LHCN-M2 (cell line): ENCODE measurements around the gene GABRQ. TPM values are rescaled to one million over a fixed set of nuclear protein-coding genes. Genes with fewer than 3 reads are reported as not detected.
A peak's percentile ranks its signal among the peaks of the same experiment; 100 is the strongest.

Experiments used
- DNase-seq: peaks from one replicate; pipeline ENCODE4 v3.0.0-alpha.2; 2012; ENCODE audit warnings: low read depth
- polyA plus RNA-seq: library from polyadenylated mRNA; unstranded; fragments of >200 nt; gene quantifications from one replicate; pipeline ENCODE4 v1.2.1, GENCODE V29; 2012; ENCODE audit warnings: missing spikeins
- total RNA-seq: library from RNA; depleted of rRNA; stranded (reverse); fragments of >200 nt; gene quantifications from 2 replicates; pipeline ENCODE4 v1.2.3, GENCODE V29; 2014; rRNA removed

Gene GABRQ
- total RNA-seq = not detected in 2 replicates
- polyA plus RNA-seq = not detected

GRCh38 chrX:152637649-152638442 lies at the start of gene GABRQ:
Gene GABRQ, plus strand, starts transcription at chrX:152637895. Its CDS starts 308 bp downstream, at chrX:152638203.
- DNase-seq = no peak

GRCh38 chrX:152588206-152588605 lies 49.5 kb upstream of the GABRQ start:
- DNase-seq = no peak

DNA sequence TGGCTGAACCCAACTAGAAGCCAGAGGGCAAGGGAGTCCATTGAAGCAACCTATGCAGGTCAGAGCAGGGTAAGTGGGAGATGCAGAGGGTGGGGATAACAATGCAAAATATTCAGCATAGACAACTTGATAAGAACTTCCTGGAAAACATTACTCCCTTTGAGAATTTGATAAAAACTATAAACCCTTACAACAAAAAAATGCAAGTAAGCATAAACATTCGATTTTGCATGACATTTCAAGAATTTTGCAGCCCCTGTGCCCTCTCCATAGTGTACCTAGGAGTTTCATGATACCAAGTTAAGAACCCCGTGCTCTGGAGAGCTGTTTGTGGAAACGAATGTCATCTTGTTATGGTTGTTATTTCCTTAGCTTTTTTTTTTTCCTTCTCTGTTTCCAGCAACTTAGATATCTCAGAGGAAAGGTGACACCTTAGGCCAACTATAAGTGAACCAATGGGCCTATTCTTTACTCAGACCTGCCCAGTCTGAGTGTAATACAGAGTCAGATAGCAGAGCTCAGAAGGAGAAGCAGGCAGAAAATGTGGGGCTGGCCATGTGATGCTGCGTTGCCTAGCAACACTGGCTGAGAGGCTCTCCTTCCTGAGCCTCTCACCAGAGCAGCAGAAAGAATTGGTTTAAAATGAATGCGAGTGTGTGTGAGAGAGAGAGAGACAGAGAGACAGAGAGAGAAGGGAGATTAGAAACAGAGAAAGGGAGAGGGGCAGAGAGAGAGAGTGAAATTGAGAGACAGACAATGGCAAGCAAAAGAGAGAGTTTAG lies 36.7 kb upstream of the GABRQ start:
- DNase-seq = no peak

- DNase-seq = no peak
Measured at GRCh38 chrX:152601848-152602616, 35.7 kb upstream of the GABRQ start.

DNA sequence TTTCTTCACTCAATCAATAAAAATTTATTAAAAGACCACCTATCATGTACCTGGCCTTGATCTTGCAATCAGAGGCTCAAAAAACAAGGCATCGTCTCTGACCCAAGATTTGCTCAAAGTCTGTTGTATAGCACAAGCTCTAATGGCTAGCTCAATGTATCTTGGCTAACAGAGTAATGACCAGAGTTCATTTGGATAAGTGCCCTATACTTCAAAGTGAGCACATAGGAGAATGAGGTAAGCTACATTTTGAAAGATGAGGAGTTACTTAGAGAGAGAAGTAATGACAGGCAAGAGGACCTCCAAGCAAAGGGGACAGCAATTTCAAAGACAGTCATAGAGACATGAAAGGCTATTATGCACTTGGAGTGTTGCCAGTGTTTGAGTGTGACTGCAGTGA lies 22.9 kb upstream of the GABRQ start:
- no peak for DNase-seq

GRCh38 chrX:152619897-152620296 lies 17.8 kb upstream of the GABRQ start:
- no peak for DNase-seq

- peak; percentile 18 for DNase-seq
Measured at GRCh38 chrX:152632445-152633097, 5.1 kb upstream of the GABRQ start.

- DNase-seq = peak; percentile 21
Measured at GRCh38 chrX:152635941-152636340, 1.8 kb upstream of the GABRQ start.

- DNase-seq = no peak
Measured at GRCh38 chrX:152638443-152638904, 779 bp downstream of the GABRQ start.

GRCh38 chrX:152639426-152639825 lies 1.7 kb downstream of the GABRQ start:
- DNase-seq = no peak

DNA sequence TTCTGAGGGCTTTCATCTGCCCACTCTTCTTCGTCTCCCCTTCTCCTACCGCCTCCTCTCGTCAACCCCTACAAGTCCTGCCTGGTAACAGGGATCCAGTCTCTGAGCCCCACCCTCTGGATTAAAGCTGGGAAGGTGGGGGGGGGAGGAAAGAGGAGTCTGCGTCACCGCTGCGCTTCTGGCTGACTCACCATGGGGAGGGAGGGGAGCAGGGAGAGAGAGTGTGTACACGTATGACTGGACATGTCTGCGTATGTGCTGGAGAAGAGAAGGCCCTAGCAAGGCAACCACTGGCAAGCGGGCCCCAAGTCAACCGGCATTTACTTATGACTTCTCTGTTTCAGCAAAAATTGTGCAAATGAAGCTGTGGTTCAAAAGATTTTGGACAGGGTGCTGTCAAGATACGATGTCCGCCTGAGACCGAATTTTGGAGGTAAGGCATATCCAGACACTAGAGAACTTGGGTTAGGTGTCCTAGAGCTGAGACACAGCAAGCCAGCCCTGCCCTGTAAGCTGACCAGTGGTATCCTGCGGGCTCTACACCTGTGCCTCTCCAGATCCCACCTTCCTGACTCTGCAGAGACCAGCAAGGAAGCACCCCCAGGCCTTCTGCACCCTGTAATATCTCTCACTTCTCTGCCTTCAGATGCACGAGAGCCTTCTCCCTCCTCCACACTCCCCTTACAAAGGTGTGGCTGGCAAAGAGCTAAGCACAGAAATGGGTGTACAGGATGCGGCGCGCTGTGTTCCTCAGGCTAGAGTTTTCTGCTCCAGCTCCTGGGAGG lies 2.5 kb downstream of the GABRQ start:
- DNase-seq = no peak

- no peak for DNase-seq
Measured at GRCh38 chrX:152641256-152641875, 3.7 kb downstream of the GABRQ start.

DNA sequence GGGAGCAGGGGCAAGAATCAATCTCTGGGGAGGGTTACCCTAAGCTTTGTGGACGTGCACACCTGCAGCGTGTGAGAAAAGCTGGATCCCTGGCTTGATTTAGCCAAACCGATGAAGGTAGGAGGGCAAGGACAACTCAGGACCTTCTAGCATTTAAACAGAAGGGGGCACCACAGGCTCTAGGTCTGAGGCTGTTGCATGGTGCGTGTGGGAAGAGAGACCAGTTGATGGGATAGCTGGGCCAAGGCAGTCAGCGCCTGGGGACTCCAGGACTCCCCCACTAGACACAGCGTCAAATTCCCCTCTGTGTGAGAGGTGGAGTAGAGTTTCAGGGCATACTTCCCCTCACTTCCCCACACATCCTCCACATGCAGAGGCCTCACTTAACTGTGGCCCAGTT lies 4.3 kb downstream of the GABRQ start:
- no peak for DNase-seq

GRCh38 chrX:152642931-152643564 lies 5.4 kb downstream of the GABRQ start:
- DNase-seq = no peak

DNA sequence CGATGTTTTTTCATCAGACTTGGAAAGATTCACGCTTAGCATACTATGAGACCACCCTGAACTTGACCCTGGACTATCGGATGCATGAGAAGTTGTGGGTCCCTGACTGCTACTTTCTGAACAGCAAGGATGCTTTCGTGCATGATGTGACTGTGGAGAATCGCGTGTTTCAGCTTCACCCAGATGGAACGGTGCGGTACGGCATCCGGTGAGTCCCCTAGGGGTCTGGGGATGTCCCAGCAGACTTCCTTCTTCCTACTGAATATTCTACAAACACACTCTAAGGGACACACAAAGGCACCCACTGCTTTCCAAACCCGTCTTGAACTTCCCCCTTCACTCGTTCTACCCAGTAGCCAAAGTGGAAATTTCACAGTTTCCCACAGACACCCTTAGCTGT lies 9.3 kb downstream of the GABRQ start:
- no peak for DNase-seq

DNA sequence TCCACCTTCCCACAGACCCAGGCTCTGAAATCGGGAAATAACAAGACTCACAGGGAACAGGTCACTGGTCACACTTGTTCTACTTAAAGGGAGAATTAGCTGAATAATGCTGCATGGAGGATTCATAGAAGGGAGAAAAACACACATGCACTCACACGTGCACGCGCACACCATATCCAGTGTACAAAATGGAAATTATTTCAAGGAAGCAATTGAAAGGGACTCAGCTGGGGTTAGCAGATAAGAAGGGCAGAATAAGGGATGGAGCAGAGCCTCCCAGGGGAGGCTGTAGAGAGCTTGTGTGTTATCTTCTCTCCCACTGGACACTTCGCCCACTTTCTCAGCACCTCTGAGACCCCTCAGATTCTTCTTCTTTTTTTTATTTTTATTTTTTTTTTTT lies 10.3 kb downstream of the GABRQ start:
- no peak for DNase-seq

DNA sequence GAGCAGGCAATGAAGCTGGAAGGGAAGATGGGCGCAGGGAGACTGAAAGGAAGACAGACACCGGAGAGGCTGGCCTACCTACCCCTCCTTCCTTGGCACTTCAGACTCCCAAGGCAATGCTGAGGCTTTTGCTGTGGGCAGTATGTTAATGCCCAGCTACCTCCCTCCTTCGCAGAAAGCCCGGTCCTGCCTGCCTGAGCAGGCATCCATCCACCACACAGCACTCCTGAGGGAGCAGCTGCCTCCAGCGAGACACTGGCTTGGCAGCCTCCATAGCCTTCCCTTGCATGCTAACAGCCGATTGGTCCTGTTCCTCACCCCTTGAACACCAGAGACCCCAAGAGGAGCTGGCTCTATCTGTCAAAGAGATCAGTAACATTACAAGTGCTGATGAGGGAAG lies 14.4 kb downstream of the GABRQ start:
- DNase-seq = no peak

DNA sequence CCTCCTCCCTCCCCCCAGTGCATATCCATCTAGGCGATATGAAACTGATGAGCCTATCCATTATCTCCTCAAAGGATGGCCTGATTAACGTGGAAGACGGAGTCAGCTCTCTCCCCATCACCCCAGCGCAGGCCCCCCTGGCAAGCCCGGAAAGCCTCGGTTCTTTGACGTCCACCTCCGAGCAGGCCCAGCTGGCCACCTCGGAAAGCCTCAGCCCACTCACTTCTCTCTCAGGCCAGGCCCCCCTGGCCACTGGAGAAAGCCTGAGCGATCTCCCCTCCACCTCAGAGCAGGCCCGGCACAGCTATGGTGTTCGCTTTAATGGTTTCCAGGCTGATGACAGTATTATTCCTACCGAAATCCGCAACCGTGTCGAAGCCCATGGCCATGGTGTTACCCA lies 14.8 kb downstream of the GABRQ start:
- DNase-seq = no peak

GRCh38 chrX:152656087-152656486 lies 18.4 kb downstream of the GABRQ start:
- DNase-seq = no peak

- DNase-seq = no peak
Measured at GRCh38 chrX:152656890-152657289, 19.2 kb downstream of the GABRQ start.
